ENCODE data around the gene NPC1. TPM values are rescaled to one million over a fixed set of nuclear protein-coding genes. Genes with fewer than 3 reads are reported as not detected.

NPC1 gene
- total RNA-seq, 1 experiment from 2014 or later = 38.3 TPM

- TF ChIP-seq AFF4 (CRISPR knock-in tag; IDR thresholded peaks at IDR 0.05; ENCODE audit: borderline replicate concordance) = no peak
- TF ChIP-seq ERG (CRISPR knock-in tag; IDR thresholded peaks at IDR 0.05) = no peak
- no peak for TF ChIP-seq ZNF281 (CRISPR knock-in tag; IDR thresholded peaks at IDR 0.05)
- TF ChIP-seq SP1 (CRISPR knock-in tag; conservative IDR thresholded peaks at IDR 0.05) = no peak
- no peak for TF ChIP-seq ZNF121 (CRISPR knock-in tag; IDR thresholded peaks at IDR 0.05)
These were observed 56.7 kb downstream of the NPC1 start (continued) for GRCh38 chr18:23529604-23530003.

DNA sequence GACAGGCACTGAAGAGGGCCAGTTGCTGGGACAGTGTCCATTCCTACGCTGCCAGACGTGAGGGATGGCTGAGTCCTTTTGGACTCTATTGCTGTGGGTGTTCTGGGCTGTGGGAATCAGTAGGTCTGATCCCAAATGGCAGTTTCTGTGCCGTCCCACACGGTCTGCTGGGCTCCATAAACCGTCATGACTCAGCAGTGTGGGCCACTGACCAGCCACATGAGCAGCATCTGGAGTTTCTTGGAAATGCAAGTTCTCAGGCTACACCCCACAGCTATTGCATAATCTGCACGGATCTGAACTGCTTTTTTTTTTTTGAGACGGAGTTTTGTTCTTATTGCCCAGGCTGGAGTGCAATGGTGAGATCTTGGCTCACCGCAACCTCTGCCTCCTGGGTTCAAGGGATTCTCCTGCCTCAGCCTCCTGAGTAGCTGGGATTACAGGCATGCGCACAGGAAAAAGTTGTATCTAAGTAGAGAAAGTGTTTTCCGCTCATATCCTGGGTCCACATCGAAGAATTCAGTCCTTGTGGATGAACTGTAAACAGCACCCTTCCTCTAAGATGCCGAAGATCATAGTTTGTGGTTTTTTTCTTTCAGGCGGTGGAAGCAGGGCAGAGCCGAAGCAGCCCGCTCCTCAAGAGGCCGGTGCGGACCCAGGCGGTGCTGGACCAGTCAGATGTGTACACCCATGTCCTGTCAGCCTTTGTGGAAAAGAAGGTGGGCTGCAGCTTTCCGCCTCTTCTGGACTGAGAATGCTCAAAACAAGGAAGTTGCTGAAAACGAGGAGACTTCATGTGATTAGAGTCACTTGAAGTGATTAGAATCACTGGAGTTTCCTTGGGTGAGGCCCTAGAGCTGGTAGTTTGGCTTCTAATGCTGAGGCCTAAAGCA, 57.5 kb downstream of the NPC1 start:
- Mint-ChIP-seq H3K4me3 (no peak overlapping the region), H3K27me3 (ENCODE audit: low read depth) (no peaks in the 10 kb centered on the region), H3K9me3 (no peaks in the 10 kb centered on the region), H3K4me1 (no peaks in the 10 kb centered on the region), H3K27ac (no peak overlapping the region; the same call in 1 of the 2 replicates), H3K36me3 (peaks cover 58% of the 10 kb centered on the region)
- POLR2A ChIA-PET = interaction anchor here (0.7 kb wide), 1 partner anchor 18 kb away, joined by 3 read pairs; no protein-coding TSS in a partner anchor
- CTCF ChIA-PET = no interaction called here
- ATAC-seq (no peak), DNase-seq (ENCODE audit: low spot score) (no peak)
- no peak for TF ChIP-seq PRDM15 (CRISPR knock-in tag; IDR thresholded peaks at IDR 0.05)
- TF ChIP-seq NFE2L1 (CRISPR knock-in tag; IDR thresholded peaks at IDR 0.05) = no peak
- no peak for TF ChIP-seq E2F5 (CRISPR knock-in tag; IDR thresholded peaks at IDR 0.05)
- TF ChIP-seq ZNF263 (CRISPR knock-in tag; IDR thresholded peaks at IDR 0.05; ENCODE audit: low read depth) = no peak
- TF ChIP-seq ZNF232 (CRISPR knock-in tag; IDR thresholded peaks at IDR 0.05) = no peak
- TF ChIP-seq NR1H2 (CRISPR knock-in tag; IDR thresholded peaks at IDR 0.05) = no peak
- no peak for TF ChIP-seq ETV6 (CRISPR knock-in tag; IDR thresholded peaks at IDR 0.05)
- TF ChIP-seq ELF4 (CRISPR knock-in tag; IDR thresholded peaks at IDR 0.05; ENCODE audit: low read depth) = no peak
- TF ChIP-seq PRRX2 (CRISPR knock-in tag; IDR thresholded peaks at IDR 0.05) = no peak
- TF ChIP-seq ZSCAN18 (CRISPR knock-in tag; IDR thresholded peaks at IDR 0.05) = no peak
- TF ChIP-seq ERG (CRISPR knock-in tag; IDR thresholded peaks at IDR 0.05) = no peak
- no peak for TF ChIP-seq IRF1 (CRISPR knock-in tag; IDR thresholded peaks at IDR 0.05)
